ENCODE results near the gene PSME3.

GRCh38 chr17:42865638-42866094 is 32.5 kb downstream of the PSME3 start:
- TF ChIP-seq BHLHE40 (IDR thresholded peaks at IDR 0.05; ENCODE audit: borderline replicate concordance) (no peak), SP1 (IDR thresholded peaks at IDR 0.05) (no peak), SUZ12 (IDR thresholded peaks at IDR 0.05) (no peak), ZNF384 (IDR thresholded peaks at IDR 0.05) (no peak), HDGF (IDR thresholded peaks at IDR 0.05; ENCODE audit: borderline replicate concordance) (no peak)
- TF ChIP-seq, protein P1, sequence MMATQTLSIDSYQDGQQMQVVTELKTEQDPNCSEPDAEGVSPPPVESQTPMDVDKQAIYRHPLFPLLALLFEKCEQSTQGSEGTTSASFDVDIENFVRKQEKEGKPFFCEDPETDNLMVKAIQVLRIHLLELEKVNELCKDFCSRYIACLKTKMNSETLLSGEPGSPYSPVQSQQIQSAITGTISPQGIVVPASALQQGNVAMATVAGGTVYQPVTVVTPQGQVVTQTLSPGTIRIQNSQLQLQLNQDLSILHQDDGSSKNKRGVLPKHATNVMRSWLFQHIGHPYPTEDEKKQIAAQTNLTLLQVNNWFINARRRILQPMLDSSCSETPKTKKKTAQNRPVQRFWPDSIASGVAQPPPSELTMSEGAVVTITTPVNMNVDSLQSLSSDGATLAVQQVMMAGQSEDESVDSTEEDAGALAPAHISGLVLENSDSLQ (IDR thresholded peaks at IDR 0.05), result no peak

Measured in HEK293T (cell line).